Stimulated activated CD4-positive, alpha-beta T cell treated with anti-CD3 and anti-CD28 coated beads, TNF-alpha, amount 100 ng/mL, for 48 hours (primary cell): ENCODE measurements around the gene GPR153.

Source experiments
- DNase-seq, 3 donors: peaks; one replicate each; pipeline ENCODE4 v3.0.0-alpha.2; 2020; ENCODE audit warnings: low read depth in 3 of 3

GPR153 gene

DNA sequence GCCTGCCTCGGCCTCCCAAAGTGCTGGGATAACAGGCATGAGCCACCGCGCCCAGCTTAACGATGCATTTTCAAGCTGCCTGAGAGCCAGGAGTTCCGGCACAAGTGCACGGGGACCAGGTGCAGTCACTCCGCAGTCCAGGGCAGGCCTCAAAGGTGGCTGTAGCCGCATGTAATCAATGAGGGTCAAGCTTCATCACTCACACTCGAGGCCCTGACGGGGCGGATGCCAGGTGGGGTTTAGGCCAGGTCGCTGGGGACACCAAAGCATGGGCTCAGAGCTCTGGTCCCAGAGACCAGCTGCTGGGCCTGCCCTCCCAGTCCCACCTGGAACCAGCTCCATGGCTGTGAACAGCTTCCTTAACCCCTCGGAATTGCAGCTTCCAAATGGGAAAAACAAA lies 26.1 kb upstream of the GPR153 start:
- no peak for DNase-seq

- DNase-seq: no peak
Measured at GRCh38 chr1:6286266-6286665, 25.4 kb upstream of the GPR153 start.

DNA sequence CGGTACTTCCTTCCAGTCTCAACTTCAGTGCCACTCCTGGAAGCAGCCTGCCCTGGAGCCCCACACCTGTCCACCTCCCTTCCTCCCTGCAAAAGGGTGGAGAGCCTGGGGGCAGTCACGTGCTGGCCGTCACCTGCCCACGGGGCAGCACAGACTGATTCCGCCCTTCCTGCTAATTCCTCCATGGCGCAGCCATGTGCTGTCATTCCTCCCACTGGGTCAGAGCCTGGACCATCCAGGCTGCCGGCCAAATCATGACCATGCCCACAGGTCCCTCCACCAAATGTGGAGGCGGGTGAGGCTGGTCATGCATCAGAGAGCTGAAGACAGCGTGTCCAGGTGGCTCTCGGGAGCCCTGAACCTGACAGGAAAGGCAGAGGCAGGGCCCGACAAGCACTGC lies 24.4 kb upstream of the GPR153 start:
- no peak for DNase-seq

GRCh38 chr1:6282577-6283270 lies 21.8 kb upstream of the GPR153 start:
- DNase-seq: no peak

DNA sequence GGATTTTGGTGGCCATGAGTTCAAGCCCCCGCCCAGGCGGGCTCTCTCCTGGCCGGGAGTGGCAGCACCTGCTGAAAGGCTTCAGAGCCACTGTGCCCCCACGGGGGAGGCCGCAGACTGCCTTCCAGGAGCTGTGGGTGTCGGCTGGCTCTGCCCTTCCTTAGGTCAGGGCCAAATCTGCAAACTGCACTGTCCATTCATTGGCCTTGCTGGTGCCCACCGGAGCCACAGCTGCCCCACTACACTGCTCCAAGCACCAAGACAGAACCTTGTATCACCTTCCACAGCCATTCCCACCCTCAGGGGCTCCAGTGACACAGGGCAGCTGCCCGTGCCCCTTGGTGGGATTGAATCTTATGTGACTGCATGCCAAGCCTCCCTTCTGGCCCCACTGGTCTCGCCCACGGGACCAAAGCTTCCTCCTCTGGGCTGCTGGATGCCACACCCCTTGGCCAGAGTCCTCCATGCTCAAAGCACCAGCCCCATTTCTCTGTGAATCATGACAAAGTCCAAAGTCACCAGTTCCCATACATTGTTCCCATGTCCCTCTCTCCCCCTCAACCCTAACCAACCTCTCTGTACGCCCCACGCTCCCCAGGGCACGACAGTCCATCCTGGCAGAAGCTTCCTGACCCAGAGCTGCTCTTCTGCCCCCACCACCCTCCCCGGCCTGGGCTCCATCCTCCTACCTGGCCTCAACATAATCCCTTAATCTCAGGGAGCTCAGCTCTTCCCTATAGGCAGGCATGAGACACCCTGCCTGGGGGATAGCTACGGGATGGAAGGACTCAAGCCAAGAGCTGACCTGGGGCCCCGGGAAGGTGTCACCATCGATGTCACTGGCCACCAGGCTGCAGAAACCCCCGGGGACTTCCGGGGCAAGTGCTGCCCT lies 20.9 kb upstream of the GPR153 start:
- DNase-seq: no peak

GRCh38 chr1:6280761-6281451 lies 20.0 kb upstream of the GPR153 start:
- no peak for DNase-seq

DNA sequence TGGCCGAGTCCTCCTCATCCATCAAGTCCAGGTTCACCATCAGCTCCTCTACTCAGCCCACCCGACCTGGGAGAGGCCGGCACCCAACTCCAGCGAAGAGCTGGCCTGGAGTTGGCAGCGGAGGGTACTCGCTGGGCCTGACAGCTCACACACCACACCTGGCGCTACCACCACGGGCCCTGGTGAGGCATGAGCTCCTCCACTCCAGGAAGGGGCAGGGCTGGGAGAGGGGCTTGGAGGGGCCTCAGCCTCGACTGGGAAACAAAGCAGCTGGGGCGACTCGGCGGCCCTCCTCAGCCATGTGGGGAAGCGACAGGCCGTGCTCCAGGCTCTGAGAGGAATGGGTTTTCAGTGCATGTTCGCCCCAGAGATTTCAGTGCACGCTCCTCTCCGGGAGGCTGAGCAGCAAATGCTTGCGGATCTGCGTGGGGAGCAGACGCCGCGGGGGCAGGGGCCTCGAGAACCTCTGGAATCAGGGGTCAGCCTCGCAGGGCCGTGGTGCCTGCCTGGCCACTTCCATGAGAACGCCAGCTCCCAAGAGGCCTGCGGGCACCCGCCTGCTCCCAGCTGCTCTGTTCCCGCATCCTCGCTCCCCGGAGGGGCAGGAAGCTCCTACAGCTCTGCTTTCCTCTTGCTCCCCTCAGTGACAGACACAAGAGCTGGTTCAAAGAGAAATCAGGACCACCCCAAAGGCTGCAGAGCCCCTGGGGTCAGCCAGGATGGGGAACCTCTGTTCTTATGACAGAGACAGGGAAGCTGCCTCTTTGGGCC lies 18.9 kb upstream of the GPR153 start:
- DNase-seq: no peak

DNA sequence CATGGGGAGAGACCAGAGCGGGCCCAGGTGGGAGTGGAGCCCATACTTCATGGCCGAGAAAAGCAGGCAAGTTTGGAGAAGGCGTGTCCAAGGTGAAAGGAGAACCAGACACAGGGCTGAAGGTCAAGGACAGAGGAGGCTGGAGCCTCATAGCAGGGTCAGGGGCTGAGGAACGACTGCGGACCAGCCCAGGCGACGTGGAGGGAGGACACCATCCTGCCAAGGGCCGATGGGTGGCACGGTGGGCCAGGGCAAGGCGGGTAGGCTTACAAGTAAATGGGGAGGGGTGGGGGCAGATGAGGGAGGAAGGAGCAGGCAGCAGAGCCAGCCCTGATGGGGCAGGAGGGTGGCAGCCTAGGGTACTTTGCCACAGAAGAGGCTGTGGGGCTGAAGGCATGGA lies 18.2 kb upstream of the GPR153 start:
- no peak for DNase-seq

GRCh38 chr1:6278263-6278662 lies 17.4 kb upstream of the GPR153 start:
- no peak for DNase-seq

GRCh38 chr1:6276811-6277555 lies 16.1 kb upstream of the GPR153 start:
- no peak for DNase-seq

GRCh38 chr1:6275826-6276782 lies 15.2 kb upstream of the GPR153 start:
- DNase-seq: no peak

DNA sequence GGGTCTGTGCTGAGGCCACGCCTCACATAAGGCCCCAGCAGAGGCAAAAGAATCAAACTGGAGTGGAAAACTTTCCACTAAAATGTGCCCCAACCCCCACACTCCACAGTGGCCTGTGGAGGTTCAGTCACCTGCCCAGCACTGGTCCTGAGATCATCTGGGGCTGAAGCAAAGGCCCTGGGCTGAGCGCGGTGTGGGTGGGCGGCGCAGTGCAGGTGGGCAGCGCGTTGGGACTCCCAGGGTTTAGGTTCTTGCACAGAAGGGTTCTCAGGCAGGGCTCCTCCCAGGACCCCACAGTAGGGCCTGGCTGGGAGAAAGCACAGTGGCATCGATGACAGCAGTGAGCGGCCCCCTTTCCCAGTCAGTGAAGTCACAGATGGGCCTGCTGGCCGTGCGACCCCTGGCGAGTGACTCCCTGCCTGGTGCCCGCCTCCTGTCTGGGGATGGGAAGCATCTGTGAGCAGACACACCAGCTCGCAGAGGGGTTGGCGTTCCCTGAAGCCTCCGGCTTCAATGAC lies 13.8 kb upstream of the GPR153 start:
- DNase-seq: no peak

DNA sequence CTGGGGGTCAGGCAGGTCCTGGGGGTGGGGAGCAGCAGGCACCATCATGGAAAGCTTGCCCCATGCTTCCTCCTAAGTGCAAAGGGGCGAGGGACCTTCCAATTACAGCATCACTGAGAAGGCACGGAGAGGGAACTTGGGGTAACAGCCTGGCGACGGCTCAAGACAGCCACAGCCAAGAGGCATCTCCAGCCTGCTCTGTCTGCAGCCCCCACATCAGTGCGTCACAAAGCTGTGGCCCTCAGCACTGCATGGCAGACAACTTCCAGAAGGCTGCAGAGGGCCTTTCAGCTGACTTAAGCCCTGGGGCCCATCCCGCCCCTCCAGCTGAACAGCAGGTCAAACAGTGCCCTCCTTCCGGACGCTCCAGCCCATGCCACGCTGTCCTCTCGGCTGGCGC lies 13.2 kb upstream of the GPR153 start:
- DNase-seq: no peak

GRCh38 chr1:6273380-6273891 lies 12.5 kb upstream of the GPR153 start:
- DNase-seq: no peak

- no peak for DNase-seq
Measured at GRCh38 chr1:6272868-6273267, 12.0 kb upstream of the GPR153 start.

DNA sequence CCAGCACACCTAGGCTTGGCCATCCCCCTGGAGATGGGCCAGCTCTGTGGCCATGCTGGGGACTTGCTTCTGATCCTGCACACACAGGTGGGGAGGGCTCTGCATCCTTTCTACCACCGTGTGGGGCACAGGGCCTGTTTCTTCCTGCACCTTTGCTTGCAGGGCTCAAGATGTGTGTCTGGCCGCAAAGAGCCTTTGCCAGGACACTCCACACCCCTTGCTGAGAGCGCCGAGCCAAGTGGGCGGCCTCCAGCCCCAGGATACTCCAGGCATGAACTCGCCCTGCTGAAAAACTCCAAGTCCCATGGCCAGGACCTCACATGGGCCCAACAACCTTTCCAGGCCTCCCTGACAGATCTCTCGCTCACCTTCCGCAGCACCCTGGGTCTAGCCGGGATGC lies 11.6 kb upstream of the GPR153 start:
- no peak for DNase-seq

- DNase-seq: no peak
Measured at GRCh38 chr1:6271554-6271953, 10.7 kb upstream of the GPR153 start.

GRCh38 chr1:6271006-6271405 lies 10.1 kb upstream of the GPR153 start:
- no peak for DNase-seq

- no peak for DNase-seq
Measured at GRCh38 chr1:6270401-6270800, 9.5 kb upstream of the GPR153 start.
